Smooth muscle cell (in vitro differentiated cells): ENCODE results near the gene LMBRD1. TPM values are rescaled to one million over a fixed set of nuclear protein-coding genes. Genes with fewer than 3 reads are reported as not detected.
A peak's percentile ranks its signal among the peaks of the same experiment; 100 is the strongest.

Source experiments
- DNase-seq: peaks from one replicate; lab custom pipeline; 2025; ENCODE audit not compliant: unreplicated experiment; lab: John Stamatoyannopoulos, UW
- H2AFZ ChIP-seq: fragments of 200-600 bp; sonication (generic); 2 replicates; pipeline ENCODE4 v1.6.0; 2016; ENCODE audit warnings: antibody characterized with exemption, low read depth, mild to moderate bottlenecking
- H3F3A ChIP-seq: fragments of 200-600 bp; sonication (generic); 2 replicates; pipeline ENCODE4 v1.6.0; 2017; ENCODE audit warnings: antibody characterized with exemption, low read depth
- H3K27ac ChIP-seq: fragments of 200-600 bp; sonication (generic); 2 replicates; pipeline ENCODE4 v1.5.1; 2016; ENCODE audit warnings: low read depth, mild to moderate bottlenecking
- H3K27me3 ChIP-seq: fragments of 200-600 bp; sonication (generic); 2 replicates; pipeline ENCODE4 v1.6.1; 2016; ENCODE audit warnings: low read depth, mild to moderate bottlenecking
- H3K36me3 ChIP-seq: fragments of 200-600 bp; sonication (generic); 2 replicates; pipeline ENCODE4 v1.5.1; 2016; ENCODE audit warnings: low read depth
- H3K4me1 ChIP-seq: fragments of 200-600 bp; sonication (generic); 2 replicates; pipeline ENCODE4 v1.5.1; 2016; ENCODE audit warnings: low read depth
- H3K4me2 ChIP-seq: fragments of 200-600 bp; sonication (generic); 2 replicates; pipeline ENCODE4 v1.6.0; 2016; ENCODE audit warnings: mild to moderate bottlenecking
- H3K4me3 ChIP-seq: fragments of 200-600 bp; sonication (generic); 2 replicates; pipeline ENCODE4 v1.5.1; 2016; ENCODE audit warnings: mild to moderate bottlenecking
- H3K79me2 ChIP-seq: fragments of 200-600 bp; sonication (generic); 2 replicates; pipeline ENCODE4 v1.6.0; 2016; ENCODE audit warnings: low read depth, mild to moderate bottlenecking
- H3K9ac ChIP-seq: fragments of 200-600 bp; sonication (generic); 2 replicates; pipeline ENCODE4 v1.6.0; 2016; ENCODE audit warnings: low read depth
- H3K9me3 ChIP-seq: fragments of 200-600 bp; sonication (generic); replicated peaks from 2 replicates; pipeline ENCODE4 v1.5.1; 2016; ENCODE audit warnings: low read depth
- H4K20me1 ChIP-seq: fragments of 200-600 bp; sonication (generic); 2 replicates; pipeline ENCODE4 v1.6.0; 2016; ENCODE audit warnings: low read depth
- CTCF ChIP-seq: fragments of 200-600 bp; sonication (generic); IDR thresholded peaks from 2 replicates; pipeline ENCODE4 v1.5.1; 2017; ENCODE audit warnings: borderline replicate concordance, mild to moderate bottlenecking, antibody characterized with exemption; ENCODE audit not compliant: insufficient read depth, poor library complexity, severe bottlenecking
- WGBS: methylation state at CpG from one replicate; pipeline ENCODE4 v1.1.7; 2016; ENCODE audit warnings: low lambda C conversion rate; 5-methylcytosine and 5-hydroxymethylcytosine counted together
- polyA plus RNA-seq: library from polyadenylated mRNA; unstranded; fragments of >200 nt; fragmentation: Nextera tagmentation; extraction: Ambion mirVana; gene quantifications from 2 replicates; pipeline ENCODE4 v1.2.1, GENCODE V29; 2016
- total RNA-seq: library from RNA; depleted of rRNA; stranded (reverse); fragments of >200 nt; gene quantifications from 2 replicates; pipeline ENCODE4 v1.2.3, GENCODE V29; 2014

LMBRD1 gene
- 72.4 and 78.5 TPM in 2 replicates for total RNA-seq
- polyA plus RNA-seq = 22.3 and 33.4 TPM in 2 replicates

- peak within 1 kb of the TSS; percentile 74 for H3K4me3 ChIP-seq
- H3K27ac ChIP-seq = peak within 1 kb of the TSS; percentile 82
- peaks cover 4% of the 10 kb centered on the region for H4K20me1 ChIP-seq
- peak within 1 kb of the TSS; percentile 88 for H3K9ac ChIP-seq
- H3K36me3 ChIP-seq = no peaks in the 10 kb centered on the region
- WGBS = 5% methylated on average over 21 of the region's 39 CpGs
- peak; percentile 99 for TF ChIP-seq CTCF
- peaks cover 33% of the 10 kb centered on the region for H3K79me2 ChIP-seq
- H2AFZ ChIP-seq = peak within 1 kb of the TSS; percentile 78
- peaks cover 13% of the 10 kb centered on the region for H3K4me1 ChIP-seq
- peak; percentile 91 for DNase-seq
- no peaks in the 10 kb centered on the region for H3F3A ChIP-seq
- no peaks in the 10 kb centered on the region for H3K27me3 ChIP-seq
- peak within 1 kb of the TSS; percentile 97 for H3K4me2 ChIP-seq
- no peaks in the 10 kb centered on the region for H3K9me3 ChIP-seq
These were observed at the start of gene LMBRD1 for GRCh38 chr6:69796642-69797390. Gene LMBRD1, minus strand, starts transcription at chr6:69797010. Its CDS starts 129 bp downstream, at chr6:69796881.

- H3K79me2 ChIP-seq = no peaks in the 10 kb centered on the region
- H3K9ac ChIP-seq = no peak overlapping the region
- peak overlapping the region; percentile 36 for H2AFZ ChIP-seq
- no peak for DNase-seq
- H3K27me3 ChIP-seq = no peaks in the 10 kb centered on the region
- no peak overlapping the region for H3K4me3 ChIP-seq
- H3K27ac ChIP-seq = no peak overlapping the region
- no peak for TF ChIP-seq CTCF
- H3K36me3 ChIP-seq = no peaks in the 10 kb centered on the region
- peaks cover 2% of the 10 kb centered on the region for H3F3A ChIP-seq
- no peaks in the 10 kb centered on the region for H3K9me3 ChIP-seq
- no peaks in the 10 kb centered on the region for H4K20me1 ChIP-seq
- H3K4me2 ChIP-seq = no peak overlapping the region
- 90% methylated on average over 2 of the region's 2 CpGs for WGBS
- no peaks in the 10 kb centered on the region for H3K4me1 ChIP-seq
These were observed 49.5 kb upstream of the LMBRD1 start for GRCh38 chr6:69846312-69846711.

- 96% methylated on average over 1 of the region's 1 CpG for WGBS
- no peaks in the 10 kb centered on the region for H3K79me2 ChIP-seq
These were observed 46.4 kb upstream of the LMBRD1 start for GRCh38 chr6:69843189-69843588.

More at GRCh38 chr6:69843189-69843588, 46.4 kb upstream of the LMBRD1 start:
- Histone ChIP-seq H3K27ac (no peak overlapping the region), H4K20me1 (no peaks in the 10 kb centered on the region), H3K36me3 (no peaks in the 10 kb centered on the region), H3K27me3 (no peaks in the 10 kb centered on the region), H3K4me3 (no peak overlapping the region), H3K4me1 (no peaks in the 10 kb centered on the region), H2AFZ (no peak overlapping the region), H3K9ac (no peak overlapping the region), H3K4me2 (no peak overlapping the region), H3F3A (no peaks in the 10 kb centered on the region), H3K9me3 (no peaks in the 10 kb centered on the region)
- TF ChIP-seq CTCF = no peak
- DNase-seq = no peak
